Upper lobe of right lung (tissue), 1 donor: ENCODE data around the gene NME1. TPM values are rescaled to one million over a fixed set of nuclear protein-coding genes. Genes with fewer than 3 reads are reported as not detected.

ENCODE experiments used
- ATAC-seq: fragments of 200-7000 bp; cut with Tn5 transposase; one replicate; pipeline ENCODE4 v1.9.1; 2020; ENCODE audit warnings: mild to moderate bottlenecking, moderate library complexity
- DNase-seq: peaks from one replicate; pipeline ENCODE4 v3.0.0-alpha.2; 2020
- H3K27ac ChIP-seq: fragments of 200-600 bp; one replicate; pipeline ENCODE4 v1.8.0; 2022
- H3K27me3 ChIP-seq: fragments of 200-600 bp; one replicate; pipeline ENCODE4 v1.8.0; 2022; ENCODE audit warnings: mild to moderate bottlenecking
- H3K36me3 ChIP-seq: fragments of 200-600 bp; one replicate; pipeline ENCODE4 v1.8.0; 2022
- H3K4me1 ChIP-seq: fragments of 200-600 bp; one replicate; pipeline ENCODE4 v1.8.0; 2022
- H3K4me3 ChIP-seq: fragments of 200-600 bp; one replicate; pipeline ENCODE4 v1.8.0; 2022; ENCODE audit warnings: mild to moderate bottlenecking
- H3K9me3 ChIP-seq: fragments of 200-600 bp; one replicate; pipeline ENCODE4 v1.8.0; 2022
- CTCF ChIP-seq: fragments of 200-600 bp; IDR thresholded peaks from one replicate; pipeline ENCODE4 v1.8.0; 2022; ENCODE audit warnings: antibody characterized with exemption
- intact Hi-C: fragments of 100-400 bp; cut with DNase I; formaldehyde crosslinking; loops from one replicate; pipeline ENCODE4 v1.11.0; 2022
- total RNA-seq: library from RNA; stranded (reverse); fragmentation: NEBNext Ultra II Directional; extraction: Animal tissue kit (Norgen Biotek cat#: 25700); gene quantifications from one replicate; pipeline ENCODE4 v1.2.1, GENCODE V29; 2021
- donor health status: DM: no; HTN: yes; CAD: no; lungs with severe emphysema.

The NME1 gene
- total RNA-seq, 1 donor from 2014 or later: 29.4 TPM

GRCh38 chr17:51203838-51204237 is 50.5 kb downstream of the NME1 start:
- ATAC-seq: no peak
- no peak for DNase-seq
- H3K27me3 ChIP-seq: no peaks in the 10 kb centered on the region
- H3K4me1 ChIP-seq: no peaks in the 10 kb centered on the region
- H3K36me3 ChIP-seq: peaks cover 93% of the 10 kb centered on the region
- H3K27ac ChIP-seq: no peak overlapping the region
- no peak overlapping the region for H3K4me3 ChIP-seq
- intact Hi-C loops: no loop called here
- TF ChIP-seq CTCF: no peak
- H3K9me3 ChIP-seq: no peaks in the 10 kb centered on the region

Other genes with a start within 250 kb of the NME1 start
- 116 TPM for gene SPAG9, start 32.7 kb upstream of the NME1 start, total RNA-seq
- gene NME2, start 12.9 kb downstream of the NME1 start, total RNA-seq: 306 TPM
- gene MBTD1, start 106.5 kb downstream of the NME1 start, total RNA-seq: 14.2 TPM
- 30.0 TPM for gene UTP18, start 107.0 kb downstream of the NME1 start, total RNA-seq